ENCODE measurements around the gene ICA1. TPM values are rescaled to one million over a fixed set of nuclear protein-coding genes. Genes with fewer than 3 reads are reported as not detected.
A peak's percentile ranks its signal among the peaks of the same experiment; 100 is the strongest.

The ICA1 gene
- total and polyA plus RNA-seq, 2 experiments from 2014 or later, result 22.2 to 60.7 TPM

DNA sequence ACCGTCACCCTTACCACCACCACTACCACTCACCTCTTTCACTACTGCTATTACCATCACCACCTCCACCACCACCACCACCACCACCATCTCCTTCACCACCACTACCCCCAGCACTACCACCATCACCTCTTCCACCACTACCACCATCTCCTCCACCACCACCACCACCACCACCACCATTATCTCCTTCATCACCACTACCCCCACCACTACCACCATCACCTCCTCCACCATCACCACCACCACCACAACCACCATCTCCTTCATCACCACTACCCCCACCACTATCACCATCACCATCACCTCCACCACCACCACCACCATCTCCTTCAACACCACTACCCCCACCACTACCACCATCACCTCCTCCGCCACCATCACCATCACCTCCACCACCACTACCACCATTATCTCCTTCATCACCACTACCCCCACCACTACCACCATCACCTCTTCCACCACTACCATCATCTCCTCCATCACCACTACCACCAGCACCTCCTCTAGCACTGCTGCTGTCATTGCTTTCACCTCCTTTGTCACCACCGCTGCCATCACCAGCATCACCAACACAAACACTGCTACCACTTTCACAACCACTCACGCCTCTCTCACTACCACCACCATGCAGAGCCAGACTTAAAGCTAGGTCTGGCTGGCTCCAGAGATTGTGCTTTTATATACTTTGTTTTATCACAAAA lies 109.3 kb downstream of the ICA1 start:
- Histone ChIP-seq H3K27me3 (peaks cover 49% of the 10 kb centered on the region), H3K4me3 (no peak overlapping the region), H3K27ac (no peak overlapping the region), H3K4me1 (ENCODE audit: low read depth) (no peaks in the 10 kb centered on the region), H3K9me3 (ENCODE audit: low read depth) (no peaks in the 10 kb centered on the region), H3K36me3 (no peaks in the 10 kb centered on the region)
- TF ChIP-seq, protein P1, sequence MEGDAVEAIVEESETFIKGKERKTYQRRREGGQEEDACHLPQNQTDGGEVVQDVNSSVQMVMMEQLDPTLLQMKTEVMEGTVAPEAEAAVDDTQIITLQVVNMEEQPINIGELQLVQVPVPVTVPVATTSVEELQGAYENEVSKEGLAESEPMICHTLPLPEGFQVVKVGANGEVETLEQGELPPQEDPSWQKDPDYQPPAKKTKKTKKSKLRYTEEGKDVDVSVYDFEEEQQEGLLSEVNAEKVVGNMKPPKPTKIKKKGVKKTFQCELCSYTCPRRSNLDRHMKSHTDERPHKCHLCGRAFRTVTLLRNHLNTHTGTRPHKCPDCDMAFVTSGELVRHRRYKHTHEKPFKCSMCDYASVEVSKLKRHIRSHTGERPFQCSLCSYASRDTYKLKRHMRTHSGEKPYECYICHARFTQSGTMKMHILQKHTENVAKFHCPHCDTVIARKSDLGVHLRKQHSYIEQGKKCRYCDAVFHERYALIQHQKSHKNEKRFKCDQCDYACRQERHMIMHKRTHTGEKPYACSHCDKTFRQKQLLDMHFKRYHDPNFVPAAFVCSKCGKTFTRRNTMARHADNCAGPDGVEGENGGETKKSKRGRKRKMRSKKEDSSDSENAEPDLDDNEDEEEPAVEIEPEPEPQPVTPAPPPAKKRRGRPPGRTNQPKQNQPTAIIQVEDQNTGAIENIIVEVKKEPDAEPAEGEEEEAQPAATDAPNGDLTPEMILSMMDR (IDR thresholded peaks at IDR 0.05; ENCODE audit: low read depth, low read length), result no peak
- no peak for DNase-seq (ENCODE audit: low read depth in 1 of 2, low spot score in 1 of 2)

DNA sequence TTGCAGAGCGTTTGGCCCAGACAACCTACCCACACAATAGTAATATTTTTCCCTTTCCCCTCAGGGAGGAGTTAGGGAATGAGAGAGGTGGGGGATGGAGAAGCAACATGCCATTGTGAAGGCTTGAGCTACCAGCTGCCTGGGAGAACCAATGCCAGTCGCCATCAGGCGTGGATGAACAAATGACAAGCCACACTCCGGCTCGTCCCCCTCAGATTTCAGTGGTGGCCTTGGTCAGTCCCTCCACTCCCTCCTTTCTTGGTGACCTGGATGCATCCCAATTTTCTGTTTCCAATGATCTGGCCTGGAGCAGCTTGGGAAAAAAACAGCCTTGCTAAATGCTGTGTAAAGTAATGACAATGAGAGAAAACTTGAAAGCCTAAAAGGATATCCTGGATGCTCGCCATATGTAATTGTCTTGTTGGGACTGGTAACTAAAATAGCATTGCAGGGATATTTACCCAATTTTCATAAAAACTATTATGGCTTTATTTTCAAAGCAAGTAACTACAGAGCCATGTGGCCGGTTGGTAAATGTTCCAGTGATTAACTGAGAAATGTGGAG lies 110.7 kb downstream of the ICA1 start:
- peaks cover 48% of the 10 kb centered on the region for H3K27me3 ChIP-seq
- no peak overlapping the region for H3K27ac ChIP-seq
- no peak for DNase-seq (ENCODE audit: low read depth in 1 of 2, low spot score in 1 of 2)
- TF ChIP-seq, protein P1 (IDR thresholded peaks at IDR 0.05; ENCODE audit: low read depth, low read length), result no peak
- H3K4me3 ChIP-seq, result no peak overlapping the region
- H3K9me3 ChIP-seq (ENCODE audit: low read depth), result no peaks in the 10 kb centered on the region
- H3K36me3 ChIP-seq, result no peaks in the 10 kb centered on the region
- peaks cover 9% of the 10 kb centered on the region for H3K4me1 ChIP-seq (ENCODE audit: low read depth)

DNA sequence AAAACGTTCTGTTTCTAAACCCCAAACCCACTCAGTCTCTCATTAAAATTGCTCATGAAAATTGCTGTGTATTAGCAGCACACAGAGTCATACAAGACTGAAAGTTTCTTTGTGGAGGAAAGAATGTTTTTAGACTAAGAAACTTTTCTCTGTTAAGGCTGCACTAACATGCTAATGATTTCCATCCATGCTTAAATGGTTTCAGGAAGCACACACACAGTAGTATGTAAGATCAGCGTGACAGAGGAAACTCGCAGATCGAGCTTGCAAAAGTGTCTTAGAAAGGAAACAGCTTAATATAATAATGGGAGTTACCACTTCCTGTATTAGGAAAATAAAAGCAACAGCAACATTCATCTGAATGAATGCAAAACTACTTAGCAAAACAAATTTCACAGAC lies 112.7 kb downstream of the ICA1 start:
- Histone ChIP-seq H3K4me1 (ENCODE audit: low read depth) (peaks cover 9% of the 10 kb centered on the region), H3K27ac (no peak overlapping the region), H3K36me3 (no peaks in the 10 kb centered on the region), H3K4me3 (no peak overlapping the region), H3K27me3 (peaks cover 52% of the 10 kb centered on the region), H3K9me3 (ENCODE audit: low read depth) (no peaks in the 10 kb centered on the region)
- DNase-seq (ENCODE audit: low read depth in 1 of 2, low spot score in 1 of 2), result no peak
- TF ChIP-seq, protein P1 (IDR thresholded peaks at IDR 0.05; ENCODE audit: low read depth, low read length), result no peak

DNA sequence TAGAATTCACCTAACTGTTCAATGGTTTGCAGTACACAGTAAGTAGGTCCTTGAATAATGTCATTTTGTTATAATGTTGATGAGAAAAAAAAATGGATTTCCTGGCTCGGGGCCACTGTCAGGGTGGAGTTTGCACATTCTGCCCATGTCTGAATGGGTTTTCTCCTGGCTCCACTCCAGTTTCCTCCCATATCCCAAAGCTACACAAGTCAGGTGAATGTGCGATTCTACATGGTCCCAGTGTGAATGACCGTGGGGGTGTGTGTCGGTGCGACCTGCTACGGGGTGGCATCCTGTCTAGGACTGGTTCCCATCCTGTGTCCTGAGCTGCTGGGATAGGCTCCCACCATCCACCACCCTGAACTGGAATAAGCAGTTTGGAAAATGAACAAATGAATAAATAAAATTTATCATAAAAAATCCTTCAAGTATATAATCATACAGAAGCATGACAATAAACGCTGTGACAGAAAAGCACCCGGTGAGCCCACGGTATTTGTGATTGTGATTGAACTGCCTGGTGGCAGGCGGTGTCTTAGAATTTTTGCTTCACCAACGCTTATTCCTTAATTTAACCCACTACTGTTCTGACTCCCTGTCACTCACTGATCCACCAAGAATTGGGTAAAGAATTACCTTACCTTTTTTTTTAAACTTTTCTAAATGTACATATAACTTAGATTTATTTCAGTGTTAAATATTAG lies 114.1 kb downstream of the ICA1 start:
- no peaks in the 10 kb centered on the region for H3K36me3 ChIP-seq
- peaks cover 9% of the 10 kb centered on the region for H3K4me1 ChIP-seq (ENCODE audit: low read depth)
- TF ChIP-seq, protein P1 (IDR thresholded peaks at IDR 0.05; ENCODE audit: low read depth, low read length), result no peak
- peak in 1 of 2 donors; percentile 10 for DNase-seq (ENCODE audit: low read depth in 1 of 2, low spot score in 1 of 2)
- peaks cover 64% of the 10 kb centered on the region for H3K27me3 ChIP-seq
- H3K9me3 ChIP-seq (ENCODE audit: low read depth), result no peaks in the 10 kb centered on the region
- H3K27ac ChIP-seq, result no peak overlapping the region
- no peak overlapping the region for H3K4me3 ChIP-seq

DNA sequence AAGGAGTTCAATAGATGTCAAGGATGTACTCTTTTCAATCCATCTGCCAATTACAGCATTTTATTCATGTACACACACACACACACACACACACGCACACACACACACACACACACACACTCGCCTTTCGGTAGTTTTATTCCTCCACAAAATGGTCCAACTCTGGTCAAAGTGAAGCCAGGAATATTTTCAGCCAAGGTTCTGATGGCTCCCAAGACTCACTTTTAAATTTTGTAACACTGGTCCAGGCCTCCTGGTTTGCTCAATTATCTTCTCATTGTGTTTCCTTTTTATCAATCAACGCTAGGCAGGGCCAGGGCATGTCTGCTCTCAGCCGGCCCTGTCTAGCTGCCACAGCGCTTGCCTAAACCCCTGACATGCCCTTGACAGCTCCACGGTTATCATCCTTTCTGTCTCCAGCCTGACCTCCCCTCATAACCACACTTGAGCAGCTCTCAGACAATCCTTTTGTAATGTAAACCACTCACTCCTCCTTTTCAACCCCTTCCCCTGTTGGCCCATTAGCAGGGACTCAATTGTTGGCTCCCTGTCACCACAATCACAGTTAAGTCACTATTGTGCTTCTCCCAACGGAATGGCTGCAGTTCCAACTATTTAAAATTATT lies 115.1 kb downstream of the ICA1 start:
- no peak overlapping the region for H3K27ac ChIP-seq
- H3K36me3 ChIP-seq, result no peaks in the 10 kb centered on the region
- peaks cover 9% of the 10 kb centered on the region for H3K4me1 ChIP-seq (ENCODE audit: low read depth)
- DNase-seq (ENCODE audit: low read depth in 1 of 2, low spot score in 1 of 2), result peak in 1 of 2 donors; percentile 86
- no peaks in the 10 kb centered on the region for H3K9me3 ChIP-seq (ENCODE audit: low read depth)
- no peak overlapping the region for H3K4me3 ChIP-seq
- TF ChIP-seq, protein P1 (IDR thresholded peaks at IDR 0.05; ENCODE audit: low read depth, low read length), result no peak
- peaks cover 64% of the 10 kb centered on the region for H3K27me3 ChIP-seq

Data from cardiac muscle cell (in vitro differentiated cells and primary cell).